GM03348 (cell line): ENCODE measurements around the gene RPS6KA2.
A peak's percentile ranks its signal among the peaks of the same experiment; 100 is the strongest.

Experiments
- DNase-seq: peaks from one replicate; pipeline ENCODE4 v3.0.0; 2012; ENCODE audit warnings: low spot score

Gene RPS6KA2

GRCh38 chr6:166420351-166420750 lies 206.7 kb downstream of the RPS6KA2 start:
- no peak for DNase-seq

DNA sequence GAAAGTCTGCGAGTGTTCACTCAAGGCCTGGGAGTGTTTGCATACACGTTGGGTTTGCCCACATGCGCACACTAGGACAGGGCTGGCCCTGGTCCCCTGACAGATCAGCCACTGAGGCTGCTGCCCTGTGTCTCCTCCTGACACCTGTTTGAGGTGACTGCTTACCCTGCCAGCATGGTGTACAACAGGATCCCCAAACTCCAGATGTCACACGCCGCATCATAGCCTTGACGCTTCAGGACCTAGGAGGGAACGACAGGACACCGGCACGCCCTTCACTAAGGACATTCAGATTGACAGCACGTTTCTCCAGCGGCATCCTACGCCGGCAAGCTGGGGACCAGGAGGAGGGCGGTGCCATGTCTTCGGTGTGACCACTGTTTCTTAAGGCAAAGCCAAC lies 207.3 kb downstream of the RPS6KA2 start:
- DNase-seq = no peak

- DNase-seq = no peak
These were observed 207.8 kb downstream of the RPS6KA2 start for GRCh38 chr6:166419286-166419685.

- no peak for DNase-seq
These were observed 208.3 kb downstream of the RPS6KA2 start for GRCh38 chr6:166418691-166419143.

GRCh38 chr6:166417285-166417691 lies 209.8 kb downstream of the RPS6KA2 start:
- DNase-seq = no peak

DNA sequence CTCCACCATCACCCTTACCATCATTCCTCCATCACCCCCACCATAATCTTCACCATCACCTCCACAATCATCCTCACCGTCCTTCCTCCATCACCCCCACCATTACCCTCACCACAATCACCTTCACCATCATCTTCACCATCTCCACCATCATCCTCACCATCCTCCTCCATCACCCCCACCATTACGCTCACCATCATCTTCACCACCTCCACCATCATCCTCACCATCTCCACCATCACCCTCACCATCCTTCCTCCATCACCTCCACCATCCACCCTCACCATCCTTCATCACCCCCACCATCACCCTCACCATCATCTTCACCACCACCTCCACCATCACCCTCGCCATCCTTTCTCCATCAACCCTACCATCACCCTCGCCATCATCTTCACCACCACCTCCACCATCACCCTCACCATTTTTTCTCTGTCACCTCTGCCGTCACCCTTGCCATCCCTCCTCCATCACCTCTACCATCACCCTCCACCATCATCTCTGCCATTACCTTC lies 211.2 kb downstream of the RPS6KA2 start:
- no peak for DNase-seq

DNA sequence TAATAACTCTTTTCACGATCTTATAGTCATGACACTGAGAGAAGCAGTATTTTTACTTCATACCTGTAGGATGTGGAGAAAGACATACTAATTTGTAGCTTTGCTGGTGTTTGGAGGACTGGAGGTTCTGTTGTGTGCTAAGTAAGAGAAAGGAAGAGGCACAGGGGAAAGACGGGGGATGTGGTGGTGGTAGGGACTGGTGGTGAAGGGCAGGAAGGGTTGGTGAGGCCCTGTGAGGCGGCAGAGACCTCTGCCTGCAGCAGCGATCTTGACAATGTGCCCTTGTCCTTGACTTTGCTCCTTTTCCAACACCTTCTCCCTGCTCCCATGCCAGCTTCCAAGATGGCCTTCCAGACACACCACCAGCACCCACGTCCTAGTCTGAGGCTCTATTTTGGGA lies 211.7 kb downstream of the RPS6KA2 start:
- no peak for DNase-seq

- DNase-seq = no peak
These were observed 213.5 kb downstream of the RPS6KA2 start for GRCh38 chr6:166413491-166413951.

GRCh38 chr6:166412911-166413384 lies 214.1 kb downstream of the RPS6KA2 start:
- DNase-seq = no peak

- DNase-seq = no peak
These were observed 214.7 kb downstream of the RPS6KA2 start for GRCh38 chr6:166412156-166412910.

- DNase-seq = no peak
These were observed 215.3 kb downstream of the RPS6KA2 start for GRCh38 chr6:166411721-166412151.

DNA sequence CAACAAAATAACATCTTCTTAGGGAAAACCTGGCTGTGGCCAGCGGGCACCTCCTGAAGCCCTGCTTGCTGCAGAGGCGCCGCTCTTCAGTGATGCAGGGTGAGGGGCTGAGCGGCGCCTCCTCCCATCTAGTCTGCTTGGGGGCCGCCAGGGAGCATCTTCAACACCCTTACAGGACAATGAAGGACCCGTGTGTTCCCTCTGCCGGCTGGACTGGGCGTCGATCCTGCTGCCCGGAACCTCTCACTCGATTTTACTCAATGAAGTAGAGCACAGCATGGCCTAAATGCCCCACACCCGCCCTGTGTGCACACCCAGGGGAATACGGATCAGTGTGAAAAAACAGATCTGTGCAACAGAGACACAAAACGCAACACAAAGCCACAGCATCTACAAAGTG lies 215.8 kb downstream of the RPS6KA2 start:
- no peak for DNase-seq

GRCh38 chr6:166410426-166410935 lies 216.6 kb downstream of the RPS6KA2 start:
- no peak for DNase-seq

- DNase-seq = no peak
These were observed 217.9 kb downstream of the RPS6KA2 start for GRCh38 chr6:166408936-166409755.

GRCh38 chr6:166406197-166406596 lies 220.9 kb downstream of the RPS6KA2 start:
- no peak for DNase-seq

DNA sequence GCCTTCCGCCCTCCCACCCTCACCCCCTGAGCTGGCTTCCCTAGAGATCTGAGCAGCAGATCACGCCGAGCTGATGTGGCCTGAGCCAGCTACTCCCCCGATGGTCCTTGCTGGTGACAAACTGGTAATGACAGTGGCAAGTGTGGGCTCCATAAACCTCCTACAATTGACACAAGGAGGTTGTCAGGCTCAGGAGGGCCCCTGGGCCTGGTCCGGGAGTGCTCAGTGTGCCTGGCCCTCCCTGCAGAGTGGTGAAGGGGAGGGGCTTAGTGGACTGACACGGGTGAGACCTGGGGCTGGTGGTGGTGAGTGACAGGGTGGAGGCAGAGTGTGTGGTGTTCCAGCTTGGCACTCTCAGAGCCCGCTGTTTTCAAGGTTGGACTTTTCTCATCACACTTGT lies 221.7 kb downstream of the RPS6KA2 start:
- no peak for DNase-seq

- DNase-seq = peak; percentile 74
These were observed 224.3 kb downstream of the RPS6KA2 start for GRCh38 chr6:166402582-166403277.

DNA sequence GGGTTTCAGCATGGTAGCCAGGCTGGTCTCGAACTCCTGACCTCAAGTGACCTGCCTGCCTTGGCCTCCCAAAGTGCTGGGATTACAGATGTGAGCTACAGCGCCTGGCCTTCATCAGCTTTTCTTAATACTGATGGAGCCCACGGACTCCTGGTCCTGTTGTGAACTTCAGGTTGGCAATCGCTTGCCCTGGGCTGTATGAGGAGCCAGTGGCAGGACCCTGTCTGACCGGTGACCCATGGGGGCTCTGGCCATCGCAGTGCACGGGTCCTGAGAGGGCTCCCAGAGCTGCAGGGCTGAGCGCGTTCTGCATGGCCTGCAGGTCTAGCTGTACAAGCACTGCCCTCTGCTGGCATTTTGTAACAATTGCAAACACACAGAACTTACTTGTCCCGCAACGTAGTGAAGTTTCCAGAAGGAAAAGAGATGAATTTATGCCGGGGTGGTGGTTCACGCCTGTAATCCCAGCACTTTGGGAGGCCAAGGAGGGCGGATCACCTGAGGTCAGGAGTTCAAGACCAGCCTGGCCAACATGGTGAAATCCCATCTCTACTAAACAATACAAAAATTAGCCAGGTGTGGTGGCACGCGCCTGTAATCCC lies 226.3 kb downstream of the RPS6KA2 start:
- DNase-seq = peak; percentile 86

DNA sequence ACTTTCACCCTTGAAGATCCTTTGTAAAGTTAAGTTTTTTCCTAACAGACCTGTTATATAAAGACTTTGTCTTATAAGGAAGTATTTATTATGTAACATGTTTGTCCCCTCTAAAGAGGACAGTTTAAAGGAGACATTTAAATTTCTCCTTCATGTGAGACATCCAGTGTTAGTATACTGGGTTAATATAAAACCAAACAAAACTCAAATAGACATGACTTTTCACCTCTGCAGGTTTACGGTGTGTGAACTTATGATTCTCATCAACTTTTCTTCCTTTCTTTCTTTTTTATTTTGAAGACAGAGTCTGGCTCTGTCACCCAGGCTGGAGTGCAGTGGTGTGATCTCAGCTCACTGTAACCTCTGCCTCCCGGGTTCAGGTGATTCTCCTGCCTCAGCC lies 226.9 kb downstream of the RPS6KA2 start:
- DNase-seq = no peak

- no peak for DNase-seq
These were observed 228.7 kb downstream of the RPS6KA2 start for GRCh38 chr6:166398348-166398747.

DNA sequence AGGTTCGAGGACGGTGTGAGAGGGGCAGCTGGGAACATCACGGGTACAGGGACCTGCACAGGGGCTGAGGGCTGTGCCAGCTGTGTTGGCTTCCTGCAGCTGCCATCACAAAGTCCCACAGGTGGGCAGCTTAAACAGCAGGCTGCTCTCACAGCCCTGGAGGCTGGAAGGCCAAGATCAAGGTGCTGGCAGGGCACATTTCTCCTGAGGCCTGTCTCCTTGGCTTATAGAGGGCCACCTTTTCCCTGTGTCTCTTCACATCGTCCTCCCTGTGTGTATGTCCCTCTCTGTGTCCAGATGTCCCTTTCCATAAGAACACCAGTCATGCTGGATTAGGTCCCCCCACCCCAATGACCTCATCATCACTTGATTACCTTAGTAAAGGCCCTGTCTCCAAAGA lies 229.2 kb downstream of the RPS6KA2 start:
- no peak for DNase-seq
